Adrenal gland (tissue), 12 donors: ENCODE data around the gene AGRN. TPM values are rescaled to one million over a fixed set of nuclear protein-coding genes. Genes with fewer than 3 reads are reported as not detected.

Experiments used
- DNase-seq, 7 donors: peaks; one replicate each; pipeline ENCODE4 v3.0.0-alpha.2; 2019 to 2020
- H3K27ac ChIP-seq, 5 donors: fragments of 200-600 bp; sonication (generic) in 4 of 5; 1 replicate in 3 of 5; 2 replicates in 2 of 5; pipeline versions ENCODE4 v1.5.1 to v1.8.0; 2016 to 2020; ENCODE audit warnings: mild to moderate bottlenecking in 1 of 5
- H3K27me3 ChIP-seq: fragments of 200-600 bp; 2 replicates; pipeline ENCODE4 v1.8.0; 2021
- H3K36me3 ChIP-seq, 2 donors: fragments of 200-600 bp; replicated peaks in 1 of 2; 1 replicate in 1 of 2; 2 replicates in 1 of 2; pipeline versions ENCODE4 v1.5.1 to v1.8.0; 2018 to 2022
- H3K4me1 ChIP-seq, 2 donors: fragments of 200-600 bp; replicated peaks in 1 of 2; 1 replicate in 1 of 2; 2 replicates in 1 of 2; pipeline versions ENCODE4 v1.5.1 to v1.8.0; 2018 to 2021
- H3K4me3 ChIP-seq, 4 donors: fragments of 200-600 bp; sonication (generic) in 3 of 4; one replicate each; pipeline ENCODE4 v1.5.1; 2016 to 2018
- H3K9me3 ChIP-seq, 3 donors: fragments of 200-600 bp; sonication (generic) in 1 of 3; replicated peaks in 1 of 3; 1 replicate in 2 of 3; 2 replicates in 1 of 3; pipeline versions ENCODE4 v1.5.1 to v1.8.0; 2016 to 2021
- POLR2A ChIP-seq, 2 donors: fragments of 450-650 bp; IDR thresholded peaks; one replicate each; pipeline ENCODE4 v1.6.1; 2017; ENCODE audit warnings: antibody characterized with exemption in 2 of 2, mild to moderate bottlenecking in 2 of 2, moderate library complexity in 1 of 2
- WGBS, 4 donors: extraction: QIAGEN DNeasy Blood & Tissue Kit in 2 of 4; methylation state at CpG; one replicate each; pipeline versions ENCODE4 v1.1.5 to v1.1.7; 2013 to 2017; 5-methylcytosine and 5-hydroxymethylcytosine counted together
- intact Hi-C, 2 donors: fragments of 100-400 bp; cut with DNase I; formaldehyde crosslinking; loops; one replicate each; pipeline versions ENCODE4 v1.14.1 to v1.15.0; 2022 to 2023
- polyA plus RNA-seq, 3 donors: library from polyadenylated mRNA; stranded (reverse); fragments of 200-250 nt in 2 of 3; fragments of 350-450 nt in 1 of 3; fragmentation: Illumina TruSeq in 1 of 3; extraction: RNeasy Lipid Tissue Mini Kit (QIAGEN cat#74804) in 1 of 3; gene quantifications; one replicate each; pipeline ENCODE4 v1.2.3, GENCODE V29; 2013 to 2014
- total RNA-seq, 9 donors: library from RNA; depleted of rRNA in 4 of 9; stranded (reverse); fragments of >200 nt in 4 of 9; fragments of 120-200 nt in 1 of 9; fragmentation: NEBNext Ultra II Directional in 1 of 9; extraction: Animal tissue kit (Norgen Biotek cat#: 25700) in 1 of 9; gene quantifications; one replicate each; pipeline versions ENCODE4 v1.1.0 to v1.2.4, GENCODE V29; 2013 to 2023
- TF ChIP-seq, protein P1 (sequence below), 6 experiments: fragments of 450-650 bp in 4 of 6; fragments of 200-600 bp in 2 of 6; sonication (generic) in 1 of 6; IDR thresholded peaks; 1 replicate in 5 of 6; 2 replicates in 1 of 6; pipeline versions ENCODE4 v1.5.1 to v1.8.0; 2016 to 2021; ENCODE audit warnings: antibody characterized with exemption in 6 of 6, mild to moderate bottlenecking in 2 of 6, moderate library complexity in 1 of 6
- donor health status: healthy with polysubstance abuse.
- donor health status: Bipolar disorder and iron deficiency.
- donor health status: DM: yes; HTN: yes; CAD: no.
- donor health status: DM: no; HTN: no; CAD: no.
- donor health status: DM: no; HTN: no; CAD: no.
- donor health status: DM: yes; HTN: yes; CAD: no.

The AGRN gene
- total and polyA plus RNA-seq, 12 donors = 2.2 to 27.8 (median 11.8) TPM

DNA sequence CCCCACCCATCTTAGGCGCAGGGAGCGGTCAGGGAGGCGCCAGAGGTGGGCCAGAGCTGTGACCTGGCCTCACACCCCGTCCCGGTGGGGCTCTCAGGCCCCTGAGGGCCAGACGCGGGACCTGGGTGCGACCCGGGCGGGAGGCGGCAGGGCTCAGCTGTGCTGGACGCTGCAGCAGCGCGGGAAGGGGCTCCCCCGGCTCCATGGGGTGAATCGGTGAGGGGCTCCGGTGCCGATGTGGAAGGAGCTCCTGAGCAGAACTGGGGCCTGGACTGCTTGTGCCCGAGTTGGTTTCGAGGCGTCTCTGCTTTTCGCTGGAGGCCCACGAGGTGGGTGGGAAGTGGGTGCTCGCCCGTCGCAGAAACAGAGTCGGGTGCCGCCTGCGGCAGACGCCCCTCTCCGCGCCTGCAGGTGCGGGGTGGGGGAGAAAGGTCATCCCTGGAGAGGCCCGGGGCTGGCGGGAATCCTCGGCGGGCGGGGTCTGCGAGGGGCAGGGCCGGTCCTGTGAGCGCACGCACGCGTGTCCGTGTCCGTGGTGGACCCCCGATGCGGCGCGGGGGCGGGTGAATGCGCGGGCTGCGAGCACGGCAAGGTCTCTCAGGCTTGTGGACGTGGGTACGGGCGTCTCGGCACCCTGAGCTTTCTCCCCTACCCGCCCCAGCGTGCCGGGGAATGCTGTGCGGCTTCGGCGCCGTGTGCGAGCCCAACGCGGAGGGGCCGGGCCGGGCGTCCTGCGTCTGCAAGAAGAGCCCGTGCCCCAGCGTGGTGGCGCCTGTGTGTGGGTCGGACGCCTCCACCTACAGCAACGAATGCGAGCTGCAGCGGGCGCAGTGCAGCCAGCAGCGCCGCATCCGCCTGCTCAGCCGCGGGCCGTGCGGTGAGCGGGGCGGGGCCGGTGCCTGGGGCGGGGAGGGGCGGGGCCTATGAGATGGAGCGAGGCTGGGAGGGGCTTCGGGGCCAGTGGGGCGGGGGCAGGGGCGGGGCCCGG is 20.4 kb downstream of the AGRN start:
- Histone ChIP-seq H3K4me3 (peak overlapping the region in 1 of 4 donors; percentile 41), H3K27ac (no peak overlapping the region), H3K9me3 (no peaks in the 10 kb centered on the region), H3K27me3 (peaks cover 22% of the 10 kb centered on the region), H3K36me3 (no peaks in the 10 kb centered on the region), H3K4me1 (peaks cover 8 to 10% of the 10 kb centered on the region in 2 donors)
- WGBS, 4 donors = 2 to 6% (median 3%) methylated on average over 3 to 99 of the region's 99 CpGs
- peak; percentile 67 to 79 (median 73) for DNase-seq
- TF ChIP-seq POLR2A (IDR thresholded peaks at IDR 0.05) = no peak
- TF ChIP-seq, protein P1, sequence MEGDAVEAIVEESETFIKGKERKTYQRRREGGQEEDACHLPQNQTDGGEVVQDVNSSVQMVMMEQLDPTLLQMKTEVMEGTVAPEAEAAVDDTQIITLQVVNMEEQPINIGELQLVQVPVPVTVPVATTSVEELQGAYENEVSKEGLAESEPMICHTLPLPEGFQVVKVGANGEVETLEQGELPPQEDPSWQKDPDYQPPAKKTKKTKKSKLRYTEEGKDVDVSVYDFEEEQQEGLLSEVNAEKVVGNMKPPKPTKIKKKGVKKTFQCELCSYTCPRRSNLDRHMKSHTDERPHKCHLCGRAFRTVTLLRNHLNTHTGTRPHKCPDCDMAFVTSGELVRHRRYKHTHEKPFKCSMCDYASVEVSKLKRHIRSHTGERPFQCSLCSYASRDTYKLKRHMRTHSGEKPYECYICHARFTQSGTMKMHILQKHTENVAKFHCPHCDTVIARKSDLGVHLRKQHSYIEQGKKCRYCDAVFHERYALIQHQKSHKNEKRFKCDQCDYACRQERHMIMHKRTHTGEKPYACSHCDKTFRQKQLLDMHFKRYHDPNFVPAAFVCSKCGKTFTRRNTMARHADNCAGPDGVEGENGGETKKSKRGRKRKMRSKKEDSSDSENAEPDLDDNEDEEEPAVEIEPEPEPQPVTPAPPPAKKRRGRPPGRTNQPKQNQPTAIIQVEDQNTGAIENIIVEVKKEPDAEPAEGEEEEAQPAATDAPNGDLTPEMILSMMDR (IDR thresholded peaks at IDR 0.05) = peak in 1 of 6 experiments; percentile 8
- intact Hi-C loops = no loop called here

DNA sequence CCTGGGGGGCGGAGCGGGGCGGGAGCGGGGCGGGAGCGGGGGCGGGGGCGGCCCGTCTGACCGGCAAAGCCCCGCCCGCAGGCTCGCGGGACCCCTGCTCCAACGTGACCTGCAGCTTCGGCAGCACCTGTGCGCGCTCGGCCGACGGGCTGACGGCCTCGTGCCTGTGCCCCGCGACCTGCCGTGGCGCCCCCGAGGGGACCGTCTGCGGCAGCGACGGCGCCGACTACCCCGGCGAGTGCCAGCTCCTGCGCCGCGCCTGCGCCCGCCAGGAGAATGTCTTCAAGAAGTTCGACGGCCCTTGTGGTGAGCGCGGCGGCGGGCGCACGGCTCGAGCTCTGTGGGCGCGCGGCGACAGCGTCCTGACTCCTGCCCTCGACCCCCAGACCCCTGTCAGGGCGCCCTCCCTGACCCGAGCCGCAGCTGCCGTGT is 21.2 kb downstream of the AGRN start:
- no peak for DNase-seq
- H3K27me3 ChIP-seq = peaks cover 20% of the 10 kb centered on the region
- no peaks in the 10 kb centered on the region for H3K36me3 ChIP-seq
- no peaks in the 10 kb centered on the region for H3K9me3 ChIP-seq
- intact Hi-C loops = no loop called here
- TF ChIP-seq, protein P1 (IDR thresholded peaks at IDR 0.05) = no peak
- no peak for TF ChIP-seq POLR2A (IDR thresholded peaks at IDR 0.05)
- H3K4me3 ChIP-seq = peak overlapping the region in 1 of 4 donors; percentile 41
- 39 to 52% (median 51%) methylated on average over 5 to 56 of the region's 60 CpGs; no CpG with 5 or more reads in 1 of the 4 donors for WGBS, 4 donors
- peaks cover 8 to 10% of the 10 kb centered on the region in 2 donors for H3K4me1 ChIP-seq
- no peak overlapping the region for H3K27ac ChIP-seq

DNA sequence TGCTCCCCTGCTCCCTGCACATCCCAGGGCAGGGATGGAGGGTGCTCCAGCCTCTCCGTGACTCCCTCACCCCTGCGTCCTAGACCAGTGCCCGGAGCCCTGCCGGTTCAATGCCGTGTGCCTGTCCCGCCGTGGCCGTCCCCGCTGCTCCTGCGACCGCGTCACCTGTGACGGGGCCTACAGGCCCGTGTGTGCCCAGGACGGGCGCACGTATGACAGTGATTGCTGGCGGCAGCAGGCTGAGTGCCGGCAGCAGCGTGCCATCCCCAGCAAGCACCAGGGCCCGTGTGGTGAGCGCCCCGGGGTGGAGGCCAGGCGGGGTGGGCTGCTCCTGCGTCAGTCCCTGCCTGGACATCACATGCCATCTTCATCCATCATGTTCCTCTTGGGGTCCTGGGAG is 22.0 kb downstream of the AGRN start:
- Histone ChIP-seq H3K27me3 (peaks cover 18% of the 10 kb centered on the region), H3K36me3 (no peaks in the 10 kb centered on the region), H3K9me3 (no peaks in the 10 kb centered on the region), H3K4me1 (peaks cover 8 to 10% of the 10 kb centered on the region in 2 donors), H3K4me3 (no peak overlapping the region), H3K27ac (no peak overlapping the region)
- 87 to 92% (median 90%) methylated on average over 21 to 25 of the region's 25 CpGs; no CpG with 5 or more reads in 1 of the 4 donors for WGBS, 4 donors
- intact Hi-C loops = no loop called here
- TF ChIP-seq, protein P1 (IDR thresholded peaks at IDR 0.05) = no peak
- no peak for TF ChIP-seq POLR2A (IDR thresholded peaks at IDR 0.05)
- no peak for DNase-seq

DNA sequence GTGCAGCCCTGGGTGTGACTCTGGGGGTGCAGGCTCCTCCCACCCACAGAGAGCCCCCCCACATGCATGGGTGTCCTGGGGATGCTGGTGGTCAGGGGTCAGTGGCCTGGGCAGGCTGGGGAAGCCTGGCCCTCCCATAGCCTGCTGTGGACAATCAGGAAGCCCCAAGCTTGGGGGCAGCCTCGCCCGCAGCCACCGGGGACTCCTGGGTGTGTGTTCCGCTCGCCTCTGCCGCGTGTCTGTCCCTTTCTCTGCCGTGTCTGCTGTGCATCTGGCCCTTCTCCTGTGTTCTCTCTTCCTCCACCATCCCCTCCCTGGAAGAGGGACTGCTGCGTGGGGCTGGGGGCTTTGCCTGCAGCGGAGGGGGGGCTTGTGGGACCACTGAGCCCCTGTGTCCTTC is 22.9 kb downstream of the AGRN start:
- intact Hi-C loops = no loop called here
- peaks cover 16% of the 10 kb centered on the region for H3K27me3 ChIP-seq
- TF ChIP-seq, protein P1 (IDR thresholded peaks at IDR 0.05) = no peak
- no peak for TF ChIP-seq POLR2A (IDR thresholded peaks at IDR 0.05)
- H3K9me3 ChIP-seq = no peaks in the 10 kb centered on the region
- 89 to 92% (median 91%) methylated on average over 9 to 10 of the region's 10 CpGs for WGBS, 4 donors
- H3K4me3 ChIP-seq = no peak overlapping the region
- H3K27ac ChIP-seq = no peak overlapping the region
- H3K36me3 ChIP-seq = no peaks in the 10 kb centered on the region
- H3K4me1 ChIP-seq = peaks cover 8 to 10% of the 10 kb centered on the region in 2 donors
- no peak for DNase-seq
